Fibroblast of peridontal ligament (primary cell): ENCODE data around the gene CCM2.
"Not testable (repeated sequence)": the region's sequence is repeated elsewhere in the genome, so short reads cannot be mapped to it uniquely, and the experiment has no call there.

Source experiments
- DNase-seq: peaks from one replicate; pipeline ENCODE4 v3.0.0-alpha.2; 2010; ENCODE audit errors: extremely low read depth

Gene CCM2

GRCh38 chr7:45100761-45101480 lies 100.9 kb downstream of the CCM2 start:
- no peak for DNase-seq

- no peak for DNase-seq
Observed at GRCh38 chr7:45101748-45102147, 101.7 kb downstream of the CCM2 start.

- DNase-seq: no peak
Observed at GRCh38 chr7:45102785-45103712, 103.0 kb downstream of the CCM2 start.

GRCh38 chr7:45103958-45104843 lies 104.2 kb downstream of the CCM2 start:
- DNase-seq: no peak

GRCh38 chr7:45104844-45105587 lies 105.0 kb downstream of the CCM2 start:
- no peak for DNase-seq

GRCh38 chr7:45105588-45106188 lies 105.7 kb downstream of the CCM2 start:
- DNase-seq: no peak

GRCh38 chr7:45106820-45107219 lies 106.8 kb downstream of the CCM2 start:
- no peak for DNase-seq

- DNase-seq: no peak
Observed at GRCh38 chr7:45107356-45107755, 107.4 kb downstream of the CCM2 start.

- no peak for DNase-seq
Observed at GRCh38 chr7:45108863-45109262, 108.9 kb downstream of the CCM2 start.

- peak; percentile 90 for DNase-seq
Observed at GRCh38 chr7:45111298-45112223, 111.6 kb downstream of the CCM2 start, which contains the start of gene TBRG4. Gene TBRG4, minus strand, starts transcription at chr7:45111697. Its CDS starts 2,460 bp downstream, at chr7:45109237.

- DNase-seq: peak; percentile 29
Observed at GRCh38 chr7:45112648-45113047, 112.6 kb downstream of the CCM2 start.

GRCh38 chr7:45114257-45114656 lies 114.3 kb downstream of the CCM2 start:
- DNase-seq: not testable (repeated sequence)

- DNase-seq: no peak
Observed at GRCh38 chr7:45114926-45115325, 114.9 kb downstream of the CCM2 start.

- DNase-seq: no peak
Observed at GRCh38 chr7:45116048-45116447, 116.0 kb downstream of the CCM2 start.

GRCh38 chr7:45117582-45117981 lies 117.6 kb downstream of the CCM2 start:
- no peak for DNase-seq

- DNase-seq: no peak
Observed at GRCh38 chr7:45118292-45118691, 118.3 kb downstream of the CCM2 start.

- no peak for DNase-seq
Observed at GRCh38 chr7:45118889-45119331, 118.9 kb downstream of the CCM2 start.

- no peak for DNase-seq
Observed at GRCh38 chr7:45119550-45119949, 119.5 kb downstream of the CCM2 start.
